ENCODE results near the gene GAMT.
"Not testable (repeated sequence)": the region's sequence is repeated elsewhere in the genome, so short reads cannot be mapped to it uniquely, and the experiment has no call there.

GAMT gene

GRCh38 chr19:1401138-1401888 lies at the start of gene GAMT:
Gene GAMT (minus strand): TSS chr19:1401542. CDS start chr19:1401476, 66 bp downstream.
- no peak for DNase-seq

GRCh38 chr19:1449467-1450442 lies 48.4 kb upstream of the GAMT start, which contains the start of gene APC2:
Gene APC2 (plus strand): TSS chr19:1450121. CDS start chr19:1453002, 2,881 bp downstream.
- DNase-seq: no peak

- no peak for DNase-seq
Measured at GRCh38 chr19:1447944-1448343, 46.6 kb upstream of the GAMT start.

GRCh38 chr19:1447504-1447903 lies 46.2 kb upstream of the GAMT start:
- no peak for DNase-seq

GRCh38 chr19:1446713-1447481 lies 45.6 kb upstream of the GAMT start:
- no peak for DNase-seq

GRCh38 chr19:1445932-1446712 lies 44.8 kb upstream of the GAMT start:
- DNase-seq: no peak

- no peak for DNase-seq
Measured at GRCh38 chr19:1445185-1445931, 44.0 kb upstream of the GAMT start.

GRCh38 chr19:1441677-1442438 lies 40.5 kb upstream of the GAMT start:
- no peak for DNase-seq

- no peak for DNase-seq
Measured at GRCh38 chr19:1441022-1441426, 39.7 kb upstream of the GAMT start.

GRCh38 chr19:1440418-1440801 lies 39.1 kb upstream of the GAMT start:
- DNase-seq: no peak

- DNase-seq: not testable (repeated sequence)
Measured at GRCh38 chr19:1439525-1440417, 38.4 kb upstream of the GAMT start.

- DNase-seq: no peak
Measured at GRCh38 chr19:1438933-1439354, 37.6 kb upstream of the GAMT start.

GRCh38 chr19:1438035-1438932 lies 36.9 kb upstream of the GAMT start, which contains the start of gene RPS15:
Gene RPS15 (plus strand): TSS chr19:1438396. CDS start chr19:1438426, 30 bp downstream.
- DNase-seq: no peak

GRCh38 chr19:1437609-1438008 lies 36.3 kb upstream of the GAMT start:
- no peak for DNase-seq

GRCh38 chr19:1435378-1435989 lies 34.1 kb upstream of the GAMT start:
- no peak for DNase-seq

- DNase-seq: no peak
Measured at GRCh38 chr19:1434577-1435060, 33.3 kb upstream of the GAMT start.

GRCh38 chr19:1434040-1434366 lies 32.7 kb upstream of the GAMT start:
- no peak for DNase-seq

Data from cortex of kidney (tissue), 1 donor.